Endothelial cell (in vitro differentiated cells): ENCODE measurements around the gene KDM8. TPM values are rescaled to one million over a fixed set of nuclear protein-coding genes. Genes with fewer than 3 reads are reported as not detected.

ENCODE experiments used
- DNase-seq: peaks from one replicate; pipeline ENCODE4 v3.0.0; 2021; ENCODE audit warnings: low spot score
- H3K27ac Mint-ChIP-seq: one replicate; pipeline ENCODE4 v1.8.0; 2021; ENCODE audit warnings: mixed read lengths, inconsistent platforms; ENCODE audit not compliant: unreplicated experiment
- H3K27me3 Mint-ChIP-seq: one replicate; pipeline ENCODE4 v1.8.0; 2021; ENCODE audit warnings: mild to moderate bottlenecking, moderate library complexity, mixed read lengths, inconsistent platforms; ENCODE audit not compliant: unreplicated experiment
- H3K36me3 Mint-ChIP-seq: one replicate; pipeline ENCODE4 v1.8.0; 2021; ENCODE audit warnings: mild to moderate bottlenecking, low read depth, mixed read lengths, inconsistent platforms; ENCODE audit not compliant: unreplicated experiment
- H3K4me1 Mint-ChIP-seq: one replicate; pipeline ENCODE4 v1.8.0; 2021; ENCODE audit warnings: mild to moderate bottlenecking, mixed read lengths, inconsistent platforms; ENCODE audit not compliant: unreplicated experiment
- H3K4me3 Mint-ChIP-seq: one replicate; pipeline ENCODE4 v1.8.0; 2021; ENCODE audit warnings: mild to moderate bottlenecking, mixed read lengths, inconsistent platforms; ENCODE audit not compliant: unreplicated experiment
- H3K9me3 Mint-ChIP-seq: one replicate; pipeline ENCODE4 v1.8.0; 2021; ENCODE audit warnings: mixed read lengths, inconsistent platforms; ENCODE audit not compliant: unreplicated experiment
- CTCF ChIP-seq: fragments of 200-600 bp; sonication (generic); IDR thresholded peaks from one replicate; pipeline ENCODE4 v1.5.0; 2021; ENCODE audit warnings: antibody characterized with exemption; ENCODE audit not compliant: unreplicated experiment
- total RNA-seq: library from RNA; stranded (reverse); fragmentation: NEBNext Ultra II Directional; extraction: Animal tissue kit (Norgen Biotek cat#: 25700); gene quantifications from one replicate; pipeline ENCODE4 v1.2.1, GENCODE V29; 2021; ENCODE audit not compliant: unreplicated experiment

KDM8 gene
- total RNA-seq, 1 donor from 2014 or later, result 5.7 TPM

- Mint-ChIP-seq H3K4me3 (no peak overlapping the region), H3K27ac (no peak overlapping the region)
Observed at GRCh38 chr16:27267037-27267677, 63.8 kb downstream of the KDM8 start.

DNA sequence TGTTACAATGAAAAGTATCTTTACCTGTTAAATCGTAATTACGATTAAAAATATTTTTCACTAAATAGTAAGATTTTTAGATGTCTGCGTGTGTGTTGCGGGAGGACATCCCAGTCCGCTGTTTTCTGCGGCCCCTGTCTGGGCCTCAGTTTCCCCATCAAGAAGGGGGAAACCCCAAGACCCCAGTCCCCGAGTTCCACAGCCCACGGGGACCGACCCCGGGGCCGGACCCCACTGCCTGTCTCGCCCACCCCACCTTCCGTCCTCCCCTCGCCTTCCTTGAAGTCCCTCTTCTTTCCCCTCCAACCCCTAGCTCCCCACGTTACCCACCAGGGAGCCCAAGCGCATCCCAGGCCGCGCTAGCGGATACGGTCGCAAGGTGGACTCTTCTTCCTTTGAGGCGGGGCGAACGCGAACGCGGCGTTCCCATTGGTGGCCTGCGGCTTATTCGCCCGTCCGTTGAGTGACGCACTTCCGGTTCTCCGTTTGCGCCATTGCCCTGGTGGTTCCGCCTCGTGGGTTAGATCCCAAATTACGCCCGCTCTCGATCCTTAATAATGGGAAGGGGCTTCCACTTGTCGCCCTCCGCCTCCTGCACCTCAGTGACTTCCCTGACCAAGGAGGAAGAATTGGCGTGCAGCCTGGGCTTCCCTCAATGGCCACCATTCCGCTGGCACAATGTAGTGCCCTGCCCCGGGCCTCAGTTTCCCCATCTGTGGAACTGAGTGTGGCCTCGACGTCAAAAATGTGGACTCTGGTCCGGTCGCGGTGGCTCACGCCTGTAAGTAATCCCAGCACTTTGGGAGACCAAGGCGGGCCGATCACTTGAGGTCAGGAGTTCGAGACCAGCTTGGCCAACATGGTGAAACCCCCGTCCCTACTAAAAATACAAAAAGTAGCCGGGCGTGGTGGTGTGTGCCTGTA is 65.3 kb downstream of the KDM8 start, which contains the start of gene NSMCE1:
TSS of gene NSMCE1 (minus strand) at position 397 of the 924 bp plus-strand sequence. CDS start 11,202 bp downstream, outside the sequence.
- Mint-ChIP-seq H3K9me3 (no peaks in the 10 kb centered on the region), H3K36me3 (no peaks in the 10 kb centered on the region), H3K4me1 (peaks cover 3% of the 10 kb centered on the region), H3K27ac (peak within 1 kb of the TSS; percentile 16), H3K27me3 (peaks cover 4% of the 10 kb centered on the region), H3K4me3 (peak within 1 kb of the TSS; percentile 91)
- peak; percentile 91 for DNase-seq
- TF ChIP-seq CTCF, result no peak

More at GRCh38 chr16:27267037-27267677, 63.8 kb downstream of the KDM8 start:
- Mint-ChIP-seq H3K9me3 (no peaks in the 10 kb centered on the region), H3K36me3 (no peaks in the 10 kb centered on the region), H3K4me1 (peaks cover 3% of the 10 kb centered on the region), H3K27me3 (peaks cover 3% of the 10 kb centered on the region)
- no peak for DNase-seq
- TF ChIP-seq CTCF, result no peak

- no peak for DNase-seq
- TF ChIP-seq CTCF, result no peak
- no peak overlapping the region for H3K27ac Mint-ChIP-seq
- H3K4me1 Mint-ChIP-seq, result peaks cover 3% of the 10 kb centered on the region
- H3K9me3 Mint-ChIP-seq, result no peaks in the 10 kb centered on the region
- no peaks in the 10 kb centered on the region for H3K36me3 Mint-ChIP-seq
- peaks cover 4% of the 10 kb centered on the region for H3K27me3 Mint-ChIP-seq
- H3K4me3 Mint-ChIP-seq, result peak overlapping the region; percentile 11
Observed at GRCh38 chr16:27269300-27270150, 66.2 kb downstream of the KDM8 start.

- H3K4me3 Mint-ChIP-seq, result no peak overlapping the region
- H3K27ac Mint-ChIP-seq, result no peak overlapping the region
- TF ChIP-seq CTCF, result no peak
- H3K36me3 Mint-ChIP-seq, result no peaks in the 10 kb centered on the region
- H3K9me3 Mint-ChIP-seq, result no peaks in the 10 kb centered on the region
- H3K27me3 Mint-ChIP-seq, result peaks cover 4% of the 10 kb centered on the region
- H3K4me1 Mint-ChIP-seq, result peaks cover 3% of the 10 kb centered on the region
- DNase-seq, result no peak
Observed at GRCh38 chr16:27270349-27270748, 67.0 kb downstream of the KDM8 start.

Other genes starting within 250 kb of the KDM8 start
- gene C16orf82, start 136.6 kb upstream of the KDM8 start, total RNA-seq, result not detected
- 21.0 TPM for gene NSMCE1, start 65.2 kb downstream of the KDM8 start, total RNA-seq
- 45.7 TPM for gene IL4R, start 110.4 kb downstream of the KDM8 start, total RNA-seq
- gene IL21R, start 198.6 kb downstream of the KDM8 start, total RNA-seq, result not detected